ENCODE data around the gene PDE11A. TPM values are rescaled to one million over a fixed set of nuclear protein-coding genes. Genes with fewer than 3 reads are reported as not detected.

The PDE11A gene
- total and polyA plus RNA-seq, 8 donors = 0.28 to 5.0 (median 1.7) TPM

- Histone ChIP-seq H3K27me3 (no peaks in the 10 kb centered on the region), H3K4me3 (no peak overlapping the region), H3K27ac (no peak overlapping the region), H3K9me3 (no peaks in the 10 kb centered on the region), H3K36me3 (no peaks in the 10 kb centered on the region), H3K4me1 (no peaks in the 10 kb centered on the region)
- intact Hi-C loops (cut with DNase I) = no loop called here
- ATAC-seq (no peak), FAIRE-seq (no peak), DNase-seq (no peak)
- TF ChIP-seq CTCF (IDR thresholded peaks at IDR 0.05) = no peak
- 73 to 74% methylated on average over 10 of the region's 10 CpGs for WGBS, 2 donors
Observed at GRCh38 chr2:177625744-177626650, 446.6 kb downstream of the PDE11A start.

- FAIRE-seq (no peak), ATAC-seq (peak in 1 of 4 donors; percentile 35), DNase-seq (no peak)
- WGBS, 2 donors = 85 to 95% methylated on average over 4 of the region's 4 CpGs
- no peaks in the 10 kb centered on the region for H3K27me3 ChIP-seq
- H3K27ac ChIP-seq = no peak overlapping the region
- peak in 1 of 4 donors; percentile 39 for TF ChIP-seq CTCF (IDR thresholded peaks at IDR 0.05)
- intact Hi-C loops (cut with DNase I) = no loop called here
- H3K9me3 ChIP-seq = no peaks in the 10 kb centered on the region
- no peaks in the 10 kb centered on the region for H3K4me1 ChIP-seq
- H3K36me3 ChIP-seq = no peaks in the 10 kb centered on the region
- H3K4me3 ChIP-seq = no peak overlapping the region
Observed at GRCh38 chr2:177622521-177622920, 450.1 kb downstream of the PDE11A start.

GRCh38 chr2:177619986-177620385 is 452.6 kb downstream of the PDE11A start:
- H3K27me3 ChIP-seq = no peaks in the 10 kb centered on the region
- FAIRE-seq = no peak
- intact Hi-C loops (cut with DNase I) = no loop called here
- no peak for DNase-seq
- TF ChIP-seq CTCF (IDR thresholded peaks at IDR 0.05) = no peak
- H3K9me3 ChIP-seq = no peaks in the 10 kb centered on the region
- H3K4me3 ChIP-seq = no peak overlapping the region
- no peak overlapping the region for H3K27ac ChIP-seq
- no peaks in the 10 kb centered on the region for H3K4me1 ChIP-seq
- H3K36me3 ChIP-seq = no peaks in the 10 kb centered on the region
- ATAC-seq = no peak
- 87 to 89% methylated on average over 2 of the region's 2 CpGs for WGBS, 2 donors

DNA sequence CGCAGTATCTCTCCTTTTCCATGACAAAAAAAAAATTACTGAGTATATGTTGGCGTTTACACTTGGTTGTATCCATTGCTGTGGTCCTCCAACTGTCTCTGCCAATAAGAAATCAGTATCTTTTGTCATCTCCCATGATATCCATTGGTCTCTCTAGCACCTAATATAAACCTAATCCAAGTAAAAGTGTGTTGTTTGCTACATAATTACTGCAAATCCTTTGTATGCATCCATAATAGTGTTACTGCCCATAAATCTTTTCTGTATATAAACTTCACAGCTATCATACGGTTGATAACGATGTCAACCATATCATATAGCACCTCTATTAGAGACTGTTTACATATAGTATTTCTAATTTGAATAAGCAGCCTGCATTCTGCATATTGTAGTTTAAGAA is 453.1 kb downstream of the PDE11A start:
- H3K9me3 ChIP-seq = no peaks in the 10 kb centered on the region
- ATAC-seq = no peak
- no peaks in the 10 kb centered on the region for H3K36me3 ChIP-seq
- H3K27ac ChIP-seq = no peak overlapping the region
- WGBS, 2 donors = 83 to 89% methylated on average over 4 of the region's 4 CpGs
- no peaks in the 10 kb centered on the region for H3K27me3 ChIP-seq
- H3K4me1 ChIP-seq = no peaks in the 10 kb centered on the region
- H3K4me3 ChIP-seq = peak overlapping the region in 2 of 4 donors; percentile 64 to 76
- intact Hi-C loops (cut with DNase I) = no loop called here
- no peak for DNase-seq
- no peak for FAIRE-seq
- no peak for TF ChIP-seq CTCF (IDR thresholded peaks at IDR 0.05)

Data from pancreas (tissue), 10 donors.